Activated T-cell treated with anti-CD3 and anti-CD28 coated beads, Interleukin-2, amount 50 U/mL, for 72 hours (primary cell): Measurements from ENCODE around the gene TACSTD2. TPM values are rescaled to one million over a fixed set of nuclear protein-coding genes. Genes with fewer than 3 reads are reported as not detected.
"Not testable (repeated sequence)": the region's sequence is repeated elsewhere in the genome, so short reads cannot be mapped to it uniquely, and the experiment has no call there.

Experiments used
- ATAC-seq, 2 donors: fragments of 150-1000 bp; cut with Tn5 transposase; replicated peaks in 1 of 2; 2 replicates each; pipeline ENCODE4 v1.10.0; 2021; ENCODE audit warnings: moderate library complexity in 2 of 2, mild to moderate bottlenecking in 1 of 2
- DNase-seq, 2 donors: peaks; one replicate each; pipeline ENCODE4 v3.0.0; 2021 to 2022; ENCODE audit warnings: mixed read lengths in 1 of 2
- H3K27ac Mint-ChIP-seq: one replicate; pipeline ENCODE4 v1.8.0; 2022; ENCODE audit warnings: mild to moderate bottlenecking, moderate library complexity, mixed read lengths
- H3K27me3 Mint-ChIP-seq: one replicate; pipeline ENCODE4 v1.8.0; 2022; ENCODE audit warnings: low read depth, mixed read lengths
- H3K36me3 Mint-ChIP-seq, 2 donors: one replicate each; pipeline ENCODE4 v1.8.0; 2022; ENCODE audit warnings: mixed read lengths in 2 of 2, mild to moderate bottlenecking in 1 of 2; ENCODE audit not compliant: insufficient read depth in 2 of 2
- H3K4me1 Mint-ChIP-seq: one replicate; pipeline ENCODE4 v1.8.0; 2022; ENCODE audit warnings: low read depth, mixed read lengths
- H3K4me3 Mint-ChIP-seq, 2 donors: one replicate each; pipeline ENCODE4 v1.8.0; 2022; ENCODE audit warnings: mild to moderate bottlenecking in 2 of 2, mixed read lengths in 2 of 2, moderate library complexity in 2 of 2
- H3K9me3 Mint-ChIP-seq, 2 donors: one replicate each; pipeline ENCODE4 v1.8.0; 2022; ENCODE audit warnings: mixed read lengths in 2 of 2
- total RNA-seq, 2 donors: library from RNA; stranded (reverse); gene quantifications; one replicate each; pipeline ENCODE4 v1.2.3, GENCODE V29; 2022

The TACSTD2 gene
- total RNA-seq, 2 donors from 2014 or later: 0.21 TPM; not detected in 1

DNA sequence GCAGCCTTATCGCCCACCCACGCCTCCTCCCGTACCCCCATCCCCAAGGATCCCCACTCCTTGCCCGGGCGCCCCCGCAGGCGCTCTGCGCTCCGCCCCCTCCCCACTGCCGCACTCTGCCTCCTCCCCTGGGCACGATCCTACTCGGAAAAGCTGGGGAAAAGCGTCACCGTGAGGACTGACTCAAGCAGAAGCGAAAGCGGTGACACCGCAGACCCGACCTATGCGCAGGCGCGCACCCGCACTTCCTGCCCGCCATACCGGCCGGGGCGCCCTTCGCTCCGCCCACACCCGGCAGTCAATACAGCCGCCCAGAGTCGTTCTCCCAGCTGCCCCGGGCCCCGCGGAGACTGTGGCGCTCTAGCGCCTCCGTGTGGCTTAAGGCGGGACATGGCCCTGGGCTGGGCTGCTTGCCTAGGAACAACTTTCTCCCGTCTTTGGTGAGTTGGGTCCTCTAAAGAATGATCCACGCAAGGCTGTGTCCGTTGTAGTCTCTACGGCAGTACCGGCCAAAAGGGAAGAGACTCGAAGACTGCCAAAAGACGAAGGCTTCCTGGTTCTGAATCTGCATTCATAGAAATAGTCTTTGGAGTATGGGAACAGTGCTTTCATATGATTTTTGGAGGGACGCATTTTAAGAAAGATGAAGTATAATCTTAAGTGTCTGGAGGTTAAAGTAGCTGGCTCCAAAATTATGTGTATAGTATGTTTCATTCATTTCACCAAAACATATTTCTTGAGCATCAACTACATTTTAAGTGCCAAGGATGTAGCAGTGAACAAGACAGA lies 30.3 kb downstream of the TACSTD2 start, which contains the start of gene OMA1:
OMA1 (minus strand) TSS at position 207 of the 789 bp plus-strand sequence. CDS start 7,432 bp downstream, outside the sequence.
- Mint-ChIP-seq H3K9me3 (no peaks in the 10 kb centered on the region), H3K4me3 (peak within 1 kb of the TSS; percentile 86 to 99), H3K27ac (peak within 1 kb of the TSS; percentile 99), H3K27me3 (peaks cover 6% of the 10 kb centered on the region), H3K36me3 (no peaks in the 10 kb centered on the region), H3K4me1 (peaks cover 29% of the 10 kb centered on the region)
- DNase-seq: peak; percentile 97 to 99
- peak; percentile 95 to 97 for ATAC-seq

DNA sequence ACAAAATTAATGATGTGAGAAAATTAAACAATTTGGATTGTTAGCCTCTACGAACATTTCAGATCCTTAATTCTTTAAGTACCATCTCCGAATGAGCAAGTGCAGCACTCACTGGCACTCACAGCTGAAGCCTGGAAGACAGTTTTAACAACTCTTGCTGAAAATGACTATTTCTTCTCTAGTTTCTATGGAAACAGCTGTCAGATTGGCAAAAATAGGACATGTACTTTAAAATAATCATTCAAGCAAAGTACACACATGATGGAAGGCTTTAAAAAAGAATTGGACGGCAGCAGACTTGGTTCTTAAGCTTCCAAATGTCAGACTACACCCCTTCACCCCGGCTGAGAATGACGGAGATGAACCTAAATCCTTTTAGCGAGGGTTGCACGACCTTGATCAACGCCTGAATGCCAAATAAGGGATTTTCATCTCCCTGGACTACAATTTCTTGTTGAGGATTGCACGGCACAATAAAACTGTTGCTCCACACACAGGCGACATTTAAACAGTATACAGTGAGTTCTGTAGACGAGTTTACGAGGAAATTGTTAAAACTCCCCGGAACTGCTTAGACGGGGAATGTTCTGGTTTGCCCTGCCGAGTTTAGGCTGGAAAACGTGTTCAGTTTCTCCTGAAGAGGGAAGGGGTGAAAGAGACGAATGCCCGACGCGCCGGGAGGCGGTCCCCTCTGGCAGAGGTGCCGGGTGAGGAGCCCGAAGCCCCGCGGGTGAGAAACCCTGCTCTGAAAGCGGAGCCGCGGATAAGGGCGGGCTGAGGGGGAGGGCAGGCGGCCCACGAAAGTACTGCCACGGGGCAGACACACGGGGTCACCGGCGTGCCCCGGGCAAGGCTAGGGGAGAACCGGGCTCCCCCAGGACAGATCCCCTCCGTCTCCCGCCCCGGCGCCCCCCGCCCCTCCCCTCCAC lies 31.2 kb downstream of the TACSTD2 start:
- peak; percentile 73 to 78 for DNase-seq
- peak overlapping the region; percentile 86 to 99 for H3K4me3 Mint-ChIP-seq
- H3K36me3 Mint-ChIP-seq: no peaks in the 10 kb centered on the region
- peak; percentile 62 to 73 for ATAC-seq
- H3K27ac Mint-ChIP-seq: peak overlapping the region; percentile 99
- H3K9me3 Mint-ChIP-seq: no peaks in the 10 kb centered on the region
- peaks cover 6% of the 10 kb centered on the region for H3K27me3 Mint-ChIP-seq
- H3K4me1 Mint-ChIP-seq: peaks cover 29% of the 10 kb centered on the region

GRCh38 chr1:58543260-58543659 lies 33.8 kb downstream of the TACSTD2 start:
- no peak for DNase-seq
- Mint-ChIP-seq H3K36me3 (no peaks in the 10 kb centered on the region), H3K27me3 (no peaks in the 10 kb centered on the region), H3K4me1 (peaks cover 29% of the 10 kb centered on the region), H3K27ac (no peak overlapping the region), H3K4me3 (no peak overlapping the region), H3K9me3 (no peaks in the 10 kb centered on the region)
- ATAC-seq: no peak

DNA sequence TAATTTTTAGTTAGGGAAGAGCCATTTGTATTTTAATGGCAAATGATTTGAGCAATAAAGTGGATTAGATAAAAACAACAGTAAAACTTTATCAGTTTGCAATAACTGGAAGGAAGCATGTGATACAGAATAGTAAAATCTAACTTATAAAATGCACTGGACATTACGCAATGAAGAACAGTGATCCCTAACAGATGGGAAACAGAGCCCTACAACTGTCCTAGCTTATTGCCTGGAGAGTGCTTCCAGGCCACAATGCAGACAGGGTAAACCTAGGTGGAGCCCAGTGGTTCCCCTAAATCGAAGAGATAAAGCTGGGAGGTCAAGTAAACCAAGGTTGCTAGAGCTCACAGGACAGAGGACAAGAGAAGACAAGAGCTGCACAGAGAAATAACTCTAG lies 37.5 kb downstream of the TACSTD2 start:
- Mint-ChIP-seq H3K4me3 (no peak overlapping the region), H3K36me3 (no peaks in the 10 kb centered on the region), H3K9me3 (no peaks in the 10 kb centered on the region), H3K27me3 (no peaks in the 10 kb centered on the region), H3K27ac (no peak overlapping the region), H3K4me1 (peaks cover 11% of the 10 kb centered on the region)
- no peak for ATAC-seq
- no peak for DNase-seq

DNA sequence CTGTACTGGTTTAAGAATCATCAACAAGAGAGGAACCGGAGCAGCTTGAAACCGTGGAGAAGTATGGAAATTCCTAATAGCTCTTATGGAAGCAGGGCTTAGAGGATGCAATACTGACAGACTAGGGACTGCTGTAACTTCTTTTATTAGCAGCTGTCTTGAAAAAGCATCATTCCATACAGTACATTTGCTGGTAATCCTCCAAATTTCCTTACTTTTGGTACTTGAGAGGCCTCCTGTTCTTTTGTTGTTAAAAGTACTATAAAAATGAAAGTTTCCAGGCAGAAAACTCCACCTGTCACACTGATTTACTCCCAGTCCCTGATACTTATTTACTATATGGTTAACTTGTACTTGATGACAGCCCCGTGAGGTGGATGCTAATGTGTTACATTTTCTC lies 38.2 kb downstream of the TACSTD2 start:
- H3K9me3 Mint-ChIP-seq: no peaks in the 10 kb centered on the region
- no peak for ATAC-seq

DNA sequence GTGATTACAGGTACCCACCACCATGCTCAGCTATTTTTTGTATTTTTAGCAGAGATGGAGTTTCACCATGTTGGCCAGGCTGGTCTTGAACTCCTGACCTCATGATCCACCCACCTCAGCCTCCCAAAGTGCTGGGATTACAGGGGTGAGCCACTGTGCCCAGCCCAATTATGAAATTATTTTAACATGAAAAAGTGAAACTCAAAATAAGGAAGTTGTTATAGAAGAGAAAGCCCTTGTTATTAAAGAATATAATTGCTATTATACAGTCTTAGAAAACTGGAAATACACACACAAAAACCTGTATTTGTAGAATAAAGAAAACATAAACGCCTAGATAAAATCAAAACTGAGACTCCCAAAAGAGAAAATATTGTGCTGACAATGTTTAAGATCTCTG lies 45.2 kb downstream of the TACSTD2 start:
- peaks cover 16% of the 10 kb centered on the region for H3K4me1 Mint-ChIP-seq
- not testable (repeated sequence) for H3K9me3 Mint-ChIP-seq, DNase-seq, H3K36me3 Mint-ChIP-seq, H3K4me3 Mint-ChIP-seq, H3K27ac Mint-ChIP-seq, ATAC-seq, H3K27me3 Mint-ChIP-seq

More for the DNA sequence above, 38.2 kb downstream of the TACSTD2 start:
- peaks cover 7% of the 10 kb centered on the region for H3K4me1 Mint-ChIP-seq
- H3K36me3 Mint-ChIP-seq: no peaks in the 10 kb centered on the region
- no peak overlapping the region for H3K27ac Mint-ChIP-seq
- DNase-seq: no peak
- H3K4me3 Mint-ChIP-seq: no peak overlapping the region
- H3K27me3 Mint-ChIP-seq: no peaks in the 10 kb centered on the region

DNA sequence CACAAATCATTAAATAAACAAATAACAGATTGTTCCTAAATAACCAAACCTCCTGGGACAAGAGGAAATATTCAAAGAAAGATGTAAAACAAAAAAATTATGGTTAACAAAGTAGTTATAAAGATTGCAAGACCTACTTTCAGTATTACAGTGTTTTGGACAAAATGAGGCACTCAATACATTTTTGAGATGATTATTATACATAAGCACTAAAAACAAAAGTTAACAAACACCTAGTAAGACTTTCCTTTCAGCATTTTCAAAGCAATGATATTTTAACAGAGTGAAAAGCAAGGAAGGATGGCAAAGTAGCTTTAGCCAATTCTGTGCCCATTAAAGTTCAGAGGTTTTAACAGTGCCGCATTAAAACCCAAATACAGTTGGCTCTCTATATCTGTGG lies 47.8 kb downstream of the TACSTD2 start:
- Mint-ChIP-seq H3K27me3 (no peaks in the 10 kb centered on the region), H3K4me1 (peaks cover 22% of the 10 kb centered on the region), H3K36me3 (no peaks in the 10 kb centered on the region), H3K27ac (no peak overlapping the region), H3K4me3 (no peak overlapping the region), H3K9me3 (no peaks in the 10 kb centered on the region)
- peak in 1 of 2 donors; percentile 32 for ATAC-seq
- no peak for DNase-seq

DNA sequence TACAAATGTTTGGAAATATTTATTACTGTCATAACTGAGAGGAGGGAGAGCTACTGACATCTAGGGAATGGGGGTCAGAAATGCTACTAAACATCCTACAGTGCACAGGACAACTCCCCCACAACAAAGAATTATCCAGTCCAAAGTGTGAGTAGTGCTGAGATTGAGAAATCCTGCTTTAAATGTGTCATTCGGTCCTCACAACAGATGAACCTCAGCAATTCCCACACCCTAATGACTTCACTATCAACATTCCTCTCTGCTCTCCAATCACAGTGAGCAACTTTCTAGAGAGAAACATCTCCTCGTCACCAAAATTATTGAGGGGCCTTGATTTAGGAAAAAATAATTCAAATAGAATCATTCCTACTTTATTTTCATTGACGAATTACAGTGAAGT lies 48.5 kb downstream of the TACSTD2 start:
- Mint-ChIP-seq H3K27ac (no peak overlapping the region), H3K4me3 (no peak overlapping the region), H3K36me3 (no peaks in the 10 kb centered on the region), H3K27me3 (no peaks in the 10 kb centered on the region), H3K4me1 (peaks cover 26% of the 10 kb centered on the region), H3K9me3 (no peaks in the 10 kb centered on the region)
- ATAC-seq (no peak), DNase-seq (no peak)

Other genes starting within 250 kb of the TACSTD2 start
- gene OMA1, start 30.5 kb downstream of the TACSTD2 start, total RNA-seq: 10 to 100 TPM; 12.2 TPM
- gene MYSM1, start 122.8 kb upstream of the TACSTD2 start, total RNA-seq: 10 to 100 TPM; 41.4 to 51.4 TPM
- gene JUN, start 206.8 kb upstream of the TACSTD2 start, total RNA-seq: 10 to 100 TPM; 36.5 to 40.5 TPM